NCI-H1092 treated with DMSO at 0.1 percent for 48 hours (cell line): Measurements from ENCODE around the gene TTC9.
"Not testable (repeated sequence)": the region's sequence is repeated elsewhere in the genome, so short reads cannot be mapped to it uniquely, and the experiment has no call there.

Experiments
- DNase-seq: peaks from one replicate; lab custom pipeline; 2025; lab: John Stamatoyannopoulos, UW

The TTC9 gene

DNA sequence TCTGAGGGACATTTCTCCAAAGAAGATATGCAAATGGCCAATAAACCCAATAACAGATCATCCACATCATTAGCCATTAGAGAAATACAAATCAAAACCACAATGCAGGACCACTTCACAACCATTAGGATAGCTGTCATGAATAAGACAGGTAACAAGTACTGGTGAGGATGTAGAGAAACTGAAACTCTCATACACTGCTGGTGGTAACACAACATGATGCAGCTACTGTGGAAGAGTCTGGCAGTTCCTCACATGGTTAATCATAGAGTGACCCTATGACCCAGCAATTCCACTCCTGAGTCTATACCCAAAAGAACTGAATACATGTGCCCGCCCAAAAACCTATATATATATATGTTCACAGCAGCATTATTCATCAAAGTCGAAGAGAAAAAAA is 39.0 kb downstream of the TTC9 start:
- no peak for DNase-seq

DNA sequence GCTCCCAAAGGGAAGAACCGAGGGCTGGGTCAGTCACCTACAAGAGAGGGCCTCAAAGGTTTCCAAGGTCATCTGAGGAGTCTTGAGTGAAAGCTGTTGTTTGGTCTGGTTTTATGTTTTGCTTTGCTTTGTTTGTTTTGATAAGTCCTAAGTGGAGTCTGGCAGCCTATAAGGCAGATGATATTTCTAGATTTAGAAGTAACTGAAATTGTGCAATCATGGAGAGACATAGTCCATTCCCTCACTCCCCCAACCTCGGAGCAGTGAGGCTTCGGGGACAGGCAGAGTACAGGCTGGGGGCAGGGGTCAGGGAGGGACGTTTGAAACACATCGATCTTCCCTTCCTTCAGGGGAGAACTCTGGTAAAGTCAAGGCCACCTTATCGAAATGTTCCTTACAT is 42.3 kb downstream of the TTC9 start:
- DNase-seq: no peak

DNA sequence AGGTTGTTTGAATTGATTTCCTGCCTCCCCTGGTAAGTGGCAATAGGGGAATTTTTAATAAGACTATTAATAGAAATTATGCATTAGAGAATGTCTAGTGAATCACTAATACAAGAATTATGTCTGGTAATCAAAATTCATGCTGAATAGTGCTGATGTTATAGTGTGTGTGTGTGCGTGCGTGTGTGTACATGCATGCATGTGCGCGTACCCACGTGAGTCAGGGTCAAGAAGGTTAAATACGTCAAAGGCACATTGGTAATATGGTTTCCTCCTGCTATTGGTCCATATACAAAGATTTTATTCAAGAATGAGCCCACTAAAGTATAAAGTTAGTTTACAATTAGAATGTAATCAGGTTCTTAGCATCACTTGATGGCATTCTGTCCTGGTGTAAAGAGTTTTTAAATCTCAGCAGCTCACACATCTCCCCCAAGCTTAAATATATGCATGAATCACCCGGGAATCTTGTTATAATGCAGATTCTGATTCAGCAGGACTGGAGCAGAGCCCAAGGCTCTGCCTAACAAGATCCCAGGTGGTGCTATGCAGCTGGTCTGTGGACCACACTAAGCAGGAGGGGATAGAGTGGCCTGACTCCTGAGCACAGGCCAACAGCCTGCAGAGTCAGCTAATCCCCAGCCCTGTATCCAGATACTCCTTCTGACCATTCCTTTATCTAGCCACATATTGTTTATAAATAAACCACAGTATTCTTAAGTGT is 43.9 kb downstream of the TTC9 start:
- no peak for DNase-seq

DNA sequence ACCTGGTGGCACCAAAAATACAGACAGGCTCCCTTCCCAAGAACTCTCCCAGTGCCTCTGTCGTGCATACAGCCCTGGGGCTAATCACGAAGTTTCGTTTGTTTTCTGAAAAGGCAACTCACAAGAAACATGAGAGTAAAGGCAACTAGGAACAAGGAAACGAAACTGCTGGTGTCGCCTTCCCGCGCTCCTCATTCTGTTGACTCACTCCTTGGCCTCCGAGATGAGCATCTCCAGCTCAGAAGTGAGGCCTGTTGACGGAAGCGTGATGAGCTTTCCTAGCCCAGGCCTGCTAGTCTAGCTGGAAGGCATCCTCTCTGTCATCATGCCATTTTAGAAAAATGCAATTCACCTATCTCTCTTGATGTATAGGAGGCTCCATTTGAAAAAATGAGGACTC is 50.5 kb downstream of the TTC9 start:
- DNase-seq: no peak

DNA sequence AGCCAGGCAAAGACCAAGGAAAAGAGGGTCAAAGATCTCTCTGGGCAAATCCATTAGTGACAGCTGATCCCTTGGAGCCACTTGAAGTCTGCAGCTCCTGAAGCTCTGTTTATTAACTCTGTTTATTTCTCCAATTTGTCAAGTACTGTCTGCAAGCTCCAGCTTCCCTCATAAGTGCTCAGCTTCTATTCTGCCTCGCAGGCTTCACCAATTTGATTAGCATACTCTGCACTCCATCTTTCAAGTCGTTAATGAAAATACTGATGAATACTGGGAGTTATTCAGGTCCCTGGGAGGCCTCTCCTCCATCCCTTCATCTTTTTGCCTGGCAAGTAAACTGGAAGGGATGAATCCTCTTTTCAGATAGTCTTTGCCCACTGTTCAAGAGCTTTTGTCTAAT is 54.3 kb downstream of the TTC9 start:
- DNase-seq: no peak

DNA sequence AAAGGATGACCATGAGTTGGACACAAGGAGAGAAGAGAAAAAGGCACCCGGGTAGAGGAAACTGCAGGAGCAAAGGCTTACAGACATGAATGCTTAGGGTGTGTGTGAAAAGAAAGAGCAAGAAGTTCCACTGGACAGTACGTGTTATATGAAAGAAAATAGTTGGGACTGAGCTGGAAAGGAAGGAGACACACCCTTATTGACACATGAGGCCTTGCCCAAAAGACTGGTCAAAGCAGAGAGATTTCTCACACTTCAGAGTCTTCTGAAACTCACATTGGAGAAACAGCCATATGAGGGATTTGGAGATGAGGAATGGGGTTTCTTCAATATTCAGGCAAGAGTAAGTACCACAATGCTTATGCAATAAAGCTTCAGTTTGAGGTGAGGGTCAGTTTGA is 56.0 kb downstream of the TTC9 start:
- DNase-seq: no peak

DNA sequence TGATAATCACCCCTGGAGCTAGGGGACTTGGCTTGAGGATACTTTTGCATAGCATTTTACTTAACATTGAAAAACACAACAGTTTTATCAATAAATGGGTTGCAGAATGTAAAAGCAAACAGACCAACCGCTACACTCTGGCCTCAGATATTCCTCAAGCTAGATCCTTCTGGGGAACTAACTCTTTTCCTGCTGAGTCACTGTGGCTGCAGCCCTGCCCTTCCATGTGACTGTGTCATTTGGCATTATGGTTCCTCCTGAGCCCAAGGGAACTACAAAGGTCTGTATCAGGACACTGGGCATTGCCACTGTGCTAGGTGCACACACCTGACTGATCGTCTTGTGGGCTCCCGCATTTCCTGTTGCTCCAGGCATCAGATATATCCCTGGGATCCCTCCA is 56.6 kb downstream of the TTC9 start:
- no peak for DNase-seq

DNA sequence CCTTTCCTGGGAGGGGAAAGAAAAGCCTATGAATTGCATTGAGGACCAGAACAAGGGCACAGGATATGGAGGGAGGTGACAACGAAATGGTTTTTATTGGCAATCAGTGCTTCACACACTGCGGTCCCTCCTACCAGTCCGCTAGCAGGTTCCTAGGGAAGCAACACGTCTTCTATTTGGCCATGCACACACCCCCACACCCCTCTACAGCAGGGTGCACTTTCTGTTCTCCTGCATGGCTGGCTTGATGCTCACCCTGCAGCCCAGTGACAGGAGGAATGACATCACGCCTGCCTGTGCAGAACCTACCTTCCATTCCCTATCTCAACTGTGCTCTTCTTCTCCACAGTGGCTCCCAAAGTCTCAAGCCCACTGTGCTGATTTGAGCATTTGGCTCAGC is 57.9 kb downstream of the TTC9 start:
- no peak for DNase-seq

DNA sequence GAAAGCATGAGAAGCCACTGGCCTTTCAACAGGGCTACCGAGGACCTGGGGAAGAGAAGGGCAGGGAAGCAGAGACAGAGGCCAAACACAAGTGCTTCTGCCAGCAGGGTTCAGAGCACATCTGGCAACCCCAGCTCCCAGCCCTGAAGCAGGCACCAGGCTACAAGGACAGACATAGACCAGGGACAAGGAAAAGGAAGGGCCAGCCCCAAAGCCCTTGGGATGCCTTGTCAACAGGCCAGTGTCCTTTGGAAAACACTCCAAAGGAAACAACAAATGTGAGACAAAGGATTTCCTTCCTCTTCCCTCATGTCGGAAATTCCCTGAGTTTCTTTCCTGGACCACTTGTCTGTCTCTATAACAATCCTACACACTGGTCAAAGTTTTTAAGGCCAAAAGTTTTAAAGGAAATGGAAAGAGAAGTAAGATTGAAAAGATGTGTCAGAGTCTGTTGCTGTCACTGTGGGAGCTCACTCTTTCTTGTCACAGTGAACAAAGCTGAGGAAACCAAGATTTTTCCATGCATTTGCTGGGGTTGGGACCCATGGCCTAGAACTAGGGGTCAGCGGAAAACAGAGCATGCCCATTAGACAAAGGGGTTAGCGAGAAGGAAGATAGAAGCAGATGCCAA is 59.4 kb downstream of the TTC9 start:
- DNase-seq: no peak

DNA sequence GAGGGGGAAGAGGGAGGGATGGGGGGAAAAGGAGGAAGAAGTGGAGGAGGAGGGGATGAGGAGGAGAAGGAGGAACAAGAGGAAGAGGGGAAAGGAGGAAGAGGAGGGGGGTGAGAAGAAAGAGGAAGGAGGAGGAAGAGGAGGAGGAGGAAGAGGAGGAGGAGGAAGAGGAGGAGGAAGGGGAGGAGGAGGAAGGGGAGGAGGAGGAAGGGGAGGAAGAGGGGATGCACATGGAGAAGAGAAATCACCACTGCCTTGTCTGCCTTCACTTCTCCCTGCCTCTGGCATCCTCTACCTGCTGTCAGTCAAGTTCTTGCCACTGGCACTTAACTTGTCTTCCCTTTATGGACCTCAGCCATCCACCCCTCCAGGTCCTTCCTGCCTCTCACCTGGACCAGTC is 59.9 kb downstream of the TTC9 start:
- no peak for DNase-seq

DNA sequence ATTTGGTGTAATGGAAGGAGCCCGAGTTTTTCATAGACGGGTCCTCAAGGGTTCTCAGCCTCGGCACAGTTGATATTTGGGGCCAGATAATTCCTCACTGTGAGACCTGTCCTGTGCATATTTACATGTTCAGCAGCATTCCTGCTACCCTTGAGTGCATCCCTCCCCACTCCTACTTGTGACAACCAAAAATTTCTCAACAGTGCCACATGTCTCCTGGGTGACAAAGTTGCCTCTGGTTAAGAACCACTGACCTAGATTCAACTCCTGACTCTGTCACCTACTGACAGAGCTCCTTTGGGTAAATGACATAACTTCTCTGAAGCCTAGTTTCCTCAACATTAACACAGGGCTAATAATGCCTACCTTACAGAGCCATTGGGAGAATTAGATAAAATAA is 60.4 kb downstream of the TTC9 start:
- no peak for DNase-seq

DNA sequence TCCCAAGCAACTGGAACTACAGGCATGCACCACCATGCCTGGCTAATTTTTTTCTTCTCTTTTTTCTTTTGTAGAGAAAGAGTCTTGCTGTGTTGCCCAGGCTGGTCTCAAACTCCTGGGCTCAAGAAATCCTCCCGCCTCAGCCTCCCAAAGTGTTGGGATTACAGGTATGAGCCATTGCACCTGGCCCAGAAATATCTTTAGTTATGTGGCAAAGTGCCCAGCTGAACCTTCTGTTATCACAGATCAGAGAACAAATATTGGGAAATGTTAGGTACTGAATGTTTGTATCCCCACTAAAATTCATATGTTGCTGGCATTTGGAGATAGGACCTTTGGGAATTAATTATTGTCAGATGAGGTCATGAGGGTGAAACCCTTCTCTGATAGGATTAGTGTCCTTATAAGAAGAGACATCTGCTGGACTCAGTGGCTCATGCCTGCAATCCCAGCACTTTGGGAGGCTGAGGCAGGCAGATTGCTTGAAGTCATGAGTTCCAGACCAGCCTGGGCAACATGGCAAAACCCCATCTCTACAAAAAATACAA is 62.0 kb downstream of the TTC9 start:
- not testable (repeated sequence) for DNase-seq

DNA sequence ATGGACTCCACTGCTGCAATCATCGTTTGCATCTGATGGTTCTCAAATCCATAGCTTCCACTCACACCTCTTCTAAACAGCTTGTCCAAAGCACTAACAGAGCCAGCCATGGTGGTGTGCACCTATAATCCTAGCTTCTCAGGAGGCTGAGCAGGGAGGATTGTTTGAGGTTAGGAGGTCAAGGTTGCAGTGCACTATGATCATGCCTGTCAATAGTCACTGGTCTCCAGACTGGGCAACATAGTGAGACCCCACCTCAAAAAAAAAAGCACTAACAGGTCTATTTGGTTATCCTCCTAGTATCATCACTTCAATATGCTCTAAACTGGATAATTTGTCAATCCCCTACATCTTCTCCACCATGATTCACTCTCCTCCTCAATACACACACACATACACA is 63.2 kb downstream of the TTC9 start:
- no peak for DNase-seq

DNA sequence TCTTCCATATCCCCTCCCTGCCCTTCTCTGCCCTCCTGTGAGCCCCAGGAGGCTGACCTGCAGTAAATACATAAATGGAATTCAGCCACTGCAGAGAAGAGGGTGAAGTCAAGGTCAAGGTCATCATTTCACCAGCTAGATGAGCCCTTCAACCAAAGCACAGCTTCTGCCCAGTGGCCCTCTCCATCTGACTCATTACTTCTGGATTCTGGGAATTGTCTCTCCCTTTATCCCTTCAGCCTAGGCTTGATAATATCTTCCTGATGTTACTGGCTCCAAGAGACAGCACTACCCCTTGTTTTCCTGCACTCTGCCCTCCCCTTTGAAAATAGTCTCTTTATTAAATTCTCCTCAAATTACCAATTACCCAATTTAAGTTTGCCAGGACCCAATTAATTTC is 64.5 kb downstream of the TTC9 start:
- no peak for DNase-seq

DNA sequence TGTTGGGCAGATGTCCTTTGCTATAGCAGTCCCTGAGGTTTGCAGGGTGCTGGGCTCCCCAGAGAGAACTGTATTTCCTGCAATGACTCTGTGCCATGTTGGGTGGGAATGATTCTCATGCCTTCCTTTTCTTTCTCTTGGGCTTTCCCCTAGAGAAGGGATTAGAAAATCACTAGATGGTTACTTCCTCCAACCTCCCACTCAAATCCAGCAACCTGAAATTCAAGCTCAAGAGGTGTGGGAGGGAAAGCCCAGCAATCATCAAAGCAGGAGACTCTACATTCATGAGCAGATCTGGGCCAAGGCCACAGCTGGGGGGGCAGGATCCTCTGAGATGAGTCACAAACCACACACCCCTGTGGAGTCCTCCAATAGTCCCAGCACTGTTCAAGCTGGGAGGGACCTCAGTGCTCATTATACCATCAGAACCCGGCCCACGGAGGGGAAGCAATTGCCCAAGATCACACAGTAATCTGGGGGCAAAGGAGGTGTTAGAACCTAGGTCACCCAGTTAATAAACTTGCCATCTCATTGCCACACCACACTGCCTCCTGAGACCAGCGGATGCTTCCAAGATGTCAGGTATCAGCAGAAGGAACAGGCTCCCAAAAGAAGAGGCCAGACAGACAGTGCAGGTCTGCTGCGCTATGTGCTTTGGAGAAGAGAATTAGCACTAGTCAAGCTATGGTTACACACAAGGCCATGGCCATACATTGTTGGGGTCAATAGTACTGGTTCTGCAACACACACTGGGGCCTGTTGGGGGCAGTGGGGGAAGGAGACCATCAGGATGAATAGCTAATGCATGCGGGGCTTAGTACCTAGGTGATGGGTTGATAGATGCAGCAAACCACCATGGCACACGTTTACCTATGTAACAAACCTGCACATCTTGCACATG is 65.7 kb downstream of the TTC9 start:
- no peak for DNase-seq

DNA sequence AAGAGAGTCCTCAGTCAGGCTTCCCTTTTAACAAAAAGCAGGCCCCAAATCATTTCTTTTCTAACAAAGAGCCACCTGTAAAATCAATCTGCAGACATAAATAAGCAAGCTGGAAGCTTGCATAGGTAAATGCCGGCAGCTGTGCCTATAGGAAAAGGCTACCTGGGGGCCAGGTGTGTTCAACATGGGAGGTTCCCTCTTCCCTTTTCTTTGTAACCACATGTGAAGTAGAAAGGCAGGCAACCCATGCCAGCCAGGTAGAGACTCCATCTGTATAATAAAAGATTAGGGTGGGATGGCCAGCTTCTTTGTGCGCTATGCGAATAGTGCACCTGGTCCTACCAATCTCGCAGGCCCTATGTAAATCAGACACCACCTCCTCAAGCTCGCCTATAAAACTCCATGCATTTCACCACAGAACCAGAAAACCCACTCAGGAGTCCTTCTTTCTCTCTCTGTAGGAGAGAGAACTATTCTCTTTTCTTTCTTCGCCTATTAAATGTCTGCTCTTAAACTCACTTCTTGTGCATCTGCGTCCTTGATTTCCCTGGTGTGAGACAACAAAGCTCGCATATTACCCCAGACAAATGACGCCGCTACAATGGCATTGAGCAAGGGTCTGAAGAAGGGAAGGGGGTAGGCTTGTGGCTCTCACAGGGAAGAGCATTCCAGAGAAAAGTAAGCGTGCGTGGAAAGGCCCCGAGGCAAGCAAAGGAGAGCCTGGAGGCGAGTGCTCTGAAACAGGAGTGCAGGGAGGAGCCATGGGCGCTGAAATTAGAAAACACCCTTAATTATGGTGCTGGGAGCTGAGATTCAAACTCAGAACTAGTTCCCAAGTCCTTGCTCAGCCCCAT is 67.2 kb downstream of the TTC9 start:
- peak; percentile 52 for DNase-seq

DNA sequence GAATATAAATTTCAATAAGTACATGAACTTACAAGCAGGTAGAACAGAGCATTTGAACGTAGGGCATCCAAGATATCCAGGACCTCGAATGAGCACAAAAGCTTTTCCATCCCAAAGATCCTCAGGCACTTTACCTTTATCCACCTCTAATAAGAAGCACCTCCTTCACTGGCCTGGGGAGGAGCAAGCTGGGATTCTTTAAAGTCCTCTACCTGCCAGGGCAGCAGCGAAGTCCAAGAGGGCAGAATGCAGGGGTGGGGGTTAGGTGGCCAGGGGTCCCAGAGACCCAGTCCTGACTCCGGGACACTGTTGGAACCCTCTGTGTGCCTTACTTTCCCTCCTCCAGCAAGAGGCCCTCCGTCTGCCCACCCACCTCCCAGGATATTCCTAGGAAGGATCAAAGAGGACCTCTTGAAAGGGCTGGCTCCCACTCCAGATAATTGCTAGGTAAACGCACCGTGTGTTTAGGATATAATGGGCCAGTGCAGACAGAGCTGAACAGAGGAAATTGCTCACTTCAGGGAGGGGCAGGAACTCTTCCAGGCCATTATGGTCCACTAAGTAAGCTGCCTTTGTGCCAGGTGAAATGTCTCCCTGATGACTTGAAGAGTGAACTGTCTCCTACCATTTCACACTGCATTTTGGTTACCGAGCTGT is 68.1 kb downstream of the TTC9 start:
- peak; percentile 95 for DNase-seq

DNA sequence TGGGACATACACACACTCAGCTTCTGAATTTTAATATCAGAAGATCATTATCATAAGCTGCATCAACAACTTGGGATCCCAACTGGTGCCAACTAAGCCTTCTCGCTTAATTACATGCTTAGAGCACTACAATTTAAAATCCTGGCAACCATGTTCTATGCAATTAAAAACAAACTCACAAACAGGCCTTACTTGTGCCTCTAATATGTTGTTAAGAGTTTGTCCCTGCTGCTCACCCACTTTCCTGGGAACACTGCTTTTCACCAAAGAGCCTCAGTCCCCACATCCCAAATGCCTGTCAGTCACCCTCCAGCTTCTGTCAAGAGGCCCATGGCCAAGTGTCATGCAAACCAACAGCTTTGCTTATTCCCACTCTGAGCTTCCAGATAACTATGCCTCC is 69.7 kb downstream of the TTC9 start:
- DNase-seq: no peak

DNA sequence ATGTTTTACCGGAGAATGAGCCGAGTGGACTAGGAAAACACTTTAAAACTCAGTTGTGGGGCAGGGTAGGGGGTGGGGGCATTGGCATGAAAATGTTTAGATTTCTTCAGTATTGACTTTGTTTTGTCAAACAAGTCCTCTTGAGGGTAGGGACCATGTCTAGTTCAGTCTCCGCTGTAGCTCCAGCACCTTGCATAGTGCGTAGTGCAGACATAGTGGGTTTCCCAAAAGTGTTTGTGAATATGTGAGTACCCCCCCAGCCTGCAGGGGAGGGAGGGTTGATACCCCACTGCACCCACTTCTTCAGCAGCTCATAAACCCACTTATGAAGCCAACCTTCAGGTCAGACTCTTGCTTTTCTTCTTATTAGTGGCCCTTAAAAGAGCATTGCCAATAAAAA is 71.4 kb downstream of the TTC9 start:
- no peak for DNase-seq

DNA sequence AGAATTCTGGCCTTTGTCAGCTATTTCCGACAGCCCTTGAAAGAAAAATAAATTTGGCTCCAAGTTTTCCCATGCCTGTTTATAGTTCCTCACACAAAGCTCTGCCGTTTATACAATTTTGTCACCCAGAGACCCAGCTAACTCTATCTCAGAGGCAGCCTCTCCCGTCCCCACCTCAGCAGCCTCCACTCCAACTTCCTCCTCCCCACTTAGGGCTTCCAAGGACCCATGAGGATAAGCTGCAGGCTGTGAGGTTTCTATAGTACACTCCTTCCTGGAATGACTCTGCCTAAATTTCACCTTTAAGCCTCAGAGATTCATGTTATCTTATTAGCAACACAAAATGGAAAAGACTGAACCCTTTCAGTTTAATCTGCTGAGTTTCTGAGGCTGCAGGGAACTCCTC is 71.8 kb downstream of the TTC9 start:
- DNase-seq: no peak

DNA sequence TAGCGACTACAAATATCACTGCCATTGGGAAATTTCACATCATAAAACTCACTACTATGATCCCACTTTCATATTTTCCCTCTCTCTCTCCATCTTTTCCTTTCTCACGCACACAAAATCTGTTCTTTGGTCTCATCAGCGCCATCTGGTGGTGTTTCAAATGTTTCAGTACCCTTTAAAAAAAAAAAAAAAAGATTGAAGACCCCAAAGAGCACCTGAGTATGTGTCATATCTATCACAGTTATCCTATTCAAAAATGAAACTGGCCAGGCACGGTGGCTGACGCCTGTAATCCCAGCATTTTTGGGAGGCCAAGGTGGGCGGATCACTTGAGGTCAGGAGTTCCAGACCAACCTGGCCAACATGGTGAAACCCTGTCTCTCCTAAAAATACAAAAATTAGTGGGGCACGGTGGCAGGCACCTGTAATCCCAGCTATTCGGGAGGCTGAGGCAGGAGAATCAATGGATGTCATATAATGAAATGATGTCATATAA is 72.4 kb downstream of the TTC9 start:
- DNase-seq: peak; percentile 75
